Adrenal gland (tissue), 12 donors: Measurements from ENCODE around the gene CCS. TPM values are rescaled to one million over a fixed set of nuclear protein-coding genes. Genes with fewer than 3 reads are reported as not detected.

Experiments
- DNase-seq, 7 donors: peaks; one replicate each; pipeline ENCODE4 v3.0.0-alpha.2; 2019 to 2020
- H3K27ac ChIP-seq, 5 donors: fragments of 200-600 bp; sonication (generic) in 4 of 5; 1 replicate in 3 of 5; 2 replicates in 2 of 5; pipeline versions ENCODE4 v1.5.1 to v1.8.0; 2016 to 2020; ENCODE audit warnings: mild to moderate bottlenecking in 1 of 5
- H3K27me3 ChIP-seq: fragments of 200-600 bp; 2 replicates; pipeline ENCODE4 v1.8.0; 2021
- H3K36me3 ChIP-seq, 2 donors: fragments of 200-600 bp; replicated peaks in 1 of 2; 1 replicate in 1 of 2; 2 replicates in 1 of 2; pipeline versions ENCODE4 v1.5.1 to v1.8.0; 2018 to 2022
- H3K4me1 ChIP-seq, 2 donors: fragments of 200-600 bp; replicated peaks in 1 of 2; 1 replicate in 1 of 2; 2 replicates in 1 of 2; pipeline versions ENCODE4 v1.5.1 to v1.8.0; 2018 to 2021
- H3K4me3 ChIP-seq, 4 donors: fragments of 200-600 bp; sonication (generic) in 3 of 4; one replicate each; pipeline ENCODE4 v1.5.1; 2016 to 2018
- H3K9me3 ChIP-seq, 3 donors: fragments of 200-600 bp; sonication (generic) in 1 of 3; replicated peaks in 1 of 3; 1 replicate in 2 of 3; 2 replicates in 1 of 3; pipeline versions ENCODE4 v1.5.1 to v1.8.0; 2016 to 2021
- CTCF ChIP-seq, 6 experiments: fragments of 450-650 bp in 4 of 6; fragments of 200-600 bp in 2 of 6; sonication (generic) in 1 of 6; IDR thresholded peaks; 1 replicate in 5 of 6; 2 replicates in 1 of 6; pipeline versions ENCODE4 v1.5.1 to v1.8.0; 2016 to 2021; ENCODE audit warnings: antibody characterized with exemption in 6 of 6, mild to moderate bottlenecking in 2 of 6, moderate library complexity in 1 of 6
- POLR2A ChIP-seq, 2 donors: fragments of 450-650 bp; IDR thresholded peaks; one replicate each; pipeline ENCODE4 v1.6.1; 2017; ENCODE audit warnings: antibody characterized with exemption in 2 of 2, mild to moderate bottlenecking in 2 of 2, moderate library complexity in 1 of 2
- WGBS, 4 donors: extraction: QIAGEN DNeasy Blood & Tissue Kit in 2 of 4; methylation state at CpG; one replicate each; pipeline versions ENCODE4 v1.1.5 to v1.1.7; 2013 to 2017; 5-methylcytosine and 5-hydroxymethylcytosine counted together
- intact Hi-C, 2 donors: fragments of 100-400 bp; cut with DNase I; formaldehyde crosslinking; loops; one replicate each; pipeline versions ENCODE4 v1.14.1 to v1.15.0; 2022 to 2023
- polyA plus RNA-seq, 3 donors: library from polyadenylated mRNA; stranded (reverse); fragments of 200-250 nt in 2 of 3; fragments of 350-450 nt in 1 of 3; fragmentation: Illumina TruSeq in 1 of 3; extraction: RNeasy Lipid Tissue Mini Kit (QIAGEN cat#74804) in 1 of 3; gene quantifications; one replicate each; pipeline ENCODE4 v1.2.3, GENCODE V29; 2013 to 2014
- total RNA-seq, 9 donors: library from RNA; depleted of rRNA in 4 of 9; stranded (reverse); fragments of >200 nt in 4 of 9; fragments of 120-200 nt in 1 of 9; fragmentation: NEBNext Ultra II Directional in 1 of 9; extraction: Animal tissue kit (Norgen Biotek cat#: 25700) in 1 of 9; gene quantifications; one replicate each; pipeline versions ENCODE4 v1.1.0 to v1.2.4, GENCODE V29; 2013 to 2023
- donor health status: healthy with polysubstance abuse.
- donor health status: Bipolar disorder and iron deficiency.
- donor health status: DM: yes; HTN: yes; CAD: no.
- donor health status: DM: no; HTN: no; CAD: no.
- donor health status: DM: no; HTN: no; CAD: no.
- donor health status: DM: yes; HTN: yes; CAD: no.

Gene CCS
- total and polyA plus RNA-seq, 12 donors = 21.9 to 204 (median 47.8) TPM

GRCh38 chr11:66554602-66555001 lies 38.4 kb upstream of the CCS start:
- DNase-seq = no peak
- WGBS, 4 donors = 71 to 83% (median 82%) methylated on average over 4 to 5 of the region's 5 CpGs
- Histone ChIP-seq H3K27ac (no peak overlapping the region), H3K27me3 (no peaks in the 10 kb centered on the region), H3K36me3 (no peaks in the 10 kb centered on the region), H3K4me1 (peaks cover 0 to 6% of the 10 kb centered on the region in 2 donors), H3K9me3 (no peaks in the 10 kb centered on the region), H3K4me3 (no peak overlapping the region)
- TF ChIP-seq POLR2A (IDR thresholded peaks at IDR 0.05) (no peak), CTCF (IDR thresholded peaks at IDR 0.05) (no peak)
- intact Hi-C loops = no loop called here

DNA sequence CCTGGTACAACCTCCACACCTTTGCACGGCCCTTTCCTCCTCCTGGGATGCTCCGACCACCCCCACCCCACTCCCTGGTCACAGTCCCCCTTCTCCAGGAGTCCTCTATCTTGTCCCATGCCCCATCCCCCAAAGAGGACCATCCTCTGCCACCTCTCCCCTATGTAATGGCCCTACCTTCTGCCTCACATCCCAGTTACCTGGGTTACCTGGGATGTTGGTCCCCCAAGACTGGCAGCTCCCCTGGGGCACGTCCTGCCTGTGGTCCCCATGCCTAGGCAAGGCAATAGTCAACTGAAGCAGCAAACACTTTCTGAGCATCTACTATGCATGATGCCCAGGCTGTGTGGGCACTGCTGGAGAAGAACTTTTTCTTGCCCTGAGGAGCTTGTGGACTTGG lies 37.6 kb upstream of the CCS start:
- H3K36me3 ChIP-seq = no peaks in the 10 kb centered on the region
- no peak for DNase-seq
- no peak overlapping the region for H3K4me3 ChIP-seq
- 43 to 83% (median 72%) methylated on average over 2 to 3 of the region's 3 CpGs for WGBS, 4 donors
- no peak overlapping the region for H3K27ac ChIP-seq
- TF ChIP-seq POLR2A (IDR thresholded peaks at IDR 0.05) = no peak
- no peak for TF ChIP-seq CTCF (IDR thresholded peaks at IDR 0.05)
- peaks cover 0 to 6% of the 10 kb centered on the region in 2 donors for H3K4me1 ChIP-seq
- intact Hi-C loops = no loop called here
- H3K9me3 ChIP-seq = no peaks in the 10 kb centered on the region
- no peaks in the 10 kb centered on the region for H3K27me3 ChIP-seq

DNA sequence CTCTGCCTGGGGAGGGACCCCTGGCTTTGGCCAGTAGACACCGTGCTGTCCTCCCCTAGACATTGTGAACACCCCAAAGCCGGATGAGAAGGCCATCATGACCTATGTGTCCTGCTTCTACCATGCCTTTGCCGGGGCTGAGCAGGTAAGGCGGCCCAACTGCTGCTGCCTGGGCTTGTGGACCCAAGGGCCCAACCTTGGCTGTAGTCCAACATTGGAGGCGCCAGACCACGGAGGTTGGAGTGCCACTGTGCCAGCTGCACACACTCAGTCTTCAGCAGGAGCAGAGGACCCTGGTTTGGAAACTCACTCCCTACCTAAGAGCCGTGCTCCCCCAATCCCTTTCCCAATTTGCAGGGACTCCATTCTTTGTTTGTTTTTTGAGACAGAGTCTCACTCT lies 36.9 kb upstream of the CCS start:
- WGBS, 4 donors = 53 to 100% (median 82%) methylated on average over 1 to 7 of the region's 7 CpGs
- peaks cover 0 to 6% of the 10 kb centered on the region in 2 donors for H3K4me1 ChIP-seq
- H3K36me3 ChIP-seq = no peaks in the 10 kb centered on the region
- DNase-seq = no peak
- no peak overlapping the region for H3K4me3 ChIP-seq
- H3K27ac ChIP-seq = no peak overlapping the region
- no peaks in the 10 kb centered on the region for H3K27me3 ChIP-seq
- no peaks in the 10 kb centered on the region for H3K9me3 ChIP-seq
- intact Hi-C loops = no loop called here
- TF ChIP-seq CTCF (IDR thresholded peaks at IDR 0.05) (no peak), POLR2A (IDR thresholded peaks at IDR 0.05) (no peak)

- no peak for DNase-seq
- Histone ChIP-seq H3K27ac (no peak overlapping the region), H3K4me1 (peaks cover 0 to 6% of the 10 kb centered on the region in 2 donors), H3K36me3 (no peaks in the 10 kb centered on the region), H3K27me3 (no peaks in the 10 kb centered on the region), H3K4me3 (no peak overlapping the region), H3K9me3 (no peaks in the 10 kb centered on the region)
- no peak for TF ChIP-seq POLR2A (IDR thresholded peaks at IDR 0.05)
- TF ChIP-seq CTCF (IDR thresholded peaks at IDR 0.05) = no peak
- WGBS, 4 donors = 80 to 92% (median 91%) methylated on average over 1 to 24 of the region's 24 CpGs
- intact Hi-C loops = no loop called here
Observed at GRCh38 chr11:66557733-66558326, 35.2 kb upstream of the CCS start.
